GM12891 (cell line): ENCODE data around the gene PITPNM2.

ENCODE experiments used
- DNase-seq: peaks from one replicate; pipeline ENCODE4 v3.0.0; 2011; ENCODE audit warnings: low spot score; ENCODE audit not compliant: insufficient read length
- FAIRE-seq: peaks from 2 replicates; lab custom pipeline; 2011; peaks lifted over from hg19 to GRCh38; lab: Jason Lieb, UNC
- PAX5 ChIP-seq: IDR thresholded peaks from 2 replicates; pipeline ENCODE4 v1.6.1; 2011; ENCODE audit warnings: low read length, moderate library complexity, mild to moderate bottlenecking; ENCODE audit not compliant: insufficient read depth, severe bottlenecking
- POLR2A ChIP-seq: IDR thresholded peaks from 2 replicates; pipeline ENCODE4 v1.6.1; 2011; ENCODE audit warnings: low read depth, low read length, control low read depth
- POLR2AphosphoS5 ChIP-seq: IDR thresholded peaks from 2 replicates; pipeline ENCODE4 v1.6.1; 2011; ENCODE audit warnings: low read depth, low read length, control low read depth
- POU2F2 ChIP-seq: IDR thresholded peaks from 2 replicates; pipeline ENCODE4 v1.6.1; 2011; ENCODE audit warnings: low read depth, mild to moderate bottlenecking, control low read depth, low read length, moderate library complexity
- SPI1 ChIP-seq: IDR thresholded peaks from 2 replicates; pipeline ENCODE4 v1.6.1; 2011; ENCODE audit warnings: low read depth, low read length, control low read depth
- TAF1 ChIP-seq: IDR thresholded peaks from 2 replicates; pipeline ENCODE4 v1.6.1; 2011; ENCODE audit warnings: low read depth, low read length, control low read depth

Gene PITPNM2

DNA sequence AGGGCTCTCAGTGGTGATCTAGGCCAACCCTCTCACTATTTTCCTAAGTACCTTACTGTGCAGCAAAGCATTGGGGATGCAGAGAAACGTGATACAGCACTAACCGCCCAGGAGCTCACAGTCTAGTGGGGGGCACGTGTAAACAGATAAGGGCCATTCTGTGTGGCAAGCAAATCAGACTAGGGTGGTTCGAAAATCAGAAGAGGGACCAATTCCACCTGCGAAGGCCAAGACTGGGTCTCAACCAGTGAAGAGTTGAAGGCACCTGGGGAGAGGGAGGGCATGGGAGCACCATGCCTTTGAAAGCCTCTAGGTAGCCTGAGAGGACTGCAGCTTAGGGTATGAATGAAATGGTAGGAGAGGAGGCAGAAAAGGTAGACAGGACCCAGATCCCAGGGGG lies 2.2 kb downstream of the PITPNM2 start:
- no peak for DNase-seq
- TF ChIP-seq TAF1 (no peak), SPI1 (no peak), PAX5 (no peak), POLR2AphosphoS5 (no peak), POU2F2 (no peak), POLR2A (no peak)
- no peak for FAIRE-seq

DNA sequence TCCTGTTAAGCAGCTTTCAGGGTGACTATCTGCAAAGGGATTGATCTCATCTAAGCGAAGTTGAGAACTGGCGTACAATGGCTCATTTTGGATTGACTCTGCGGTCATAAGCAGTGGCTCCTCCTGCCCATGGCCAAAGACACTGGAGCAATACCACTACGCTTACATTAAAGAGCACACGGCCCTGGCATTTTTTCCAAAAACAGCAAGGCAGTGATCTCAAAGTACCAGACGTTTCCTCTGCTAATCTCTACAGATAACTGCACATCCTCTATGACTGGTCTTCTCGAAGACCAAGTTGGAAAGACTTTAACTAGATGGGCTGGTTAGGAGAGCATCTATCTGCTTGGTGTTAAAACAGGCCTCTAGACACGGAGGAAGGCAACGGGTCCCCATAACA lies 2.7 kb downstream of the PITPNM2 start:
- DNase-seq: no peak
- FAIRE-seq: no peak
- TF ChIP-seq PAX5: no peak
- no peak for TF ChIP-seq POLR2AphosphoS5
- TF ChIP-seq TAF1: no peak
- TF ChIP-seq POU2F2: no peak
- no peak for TF ChIP-seq POLR2A
- TF ChIP-seq SPI1: no peak

DNA sequence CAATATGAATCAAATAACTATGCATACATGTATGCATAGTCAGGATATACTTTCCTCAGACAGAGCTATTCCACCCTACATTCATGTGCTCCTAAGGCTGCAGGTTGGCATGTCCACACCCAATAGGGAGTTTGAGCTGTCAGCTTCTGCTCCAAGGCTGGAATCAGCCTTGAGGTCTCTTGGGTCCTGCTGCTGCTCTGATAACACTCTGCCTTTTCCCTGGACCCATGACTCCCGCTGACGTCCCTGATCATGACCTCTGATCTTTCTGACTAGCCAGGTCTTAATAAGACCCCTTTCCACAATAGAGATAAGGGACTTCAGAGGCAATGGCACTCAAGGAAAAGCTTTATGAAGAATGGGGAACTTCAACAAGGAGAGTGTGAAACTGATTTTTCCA lies 5.7 kb downstream of the PITPNM2 start:
- TF ChIP-seq POLR2AphosphoS5 (no peak), TAF1 (no peak), POU2F2 (no peak), POLR2A (no peak), SPI1 (no peak), PAX5 (no peak)
- DNase-seq: no peak
- no peak for FAIRE-seq

DNA sequence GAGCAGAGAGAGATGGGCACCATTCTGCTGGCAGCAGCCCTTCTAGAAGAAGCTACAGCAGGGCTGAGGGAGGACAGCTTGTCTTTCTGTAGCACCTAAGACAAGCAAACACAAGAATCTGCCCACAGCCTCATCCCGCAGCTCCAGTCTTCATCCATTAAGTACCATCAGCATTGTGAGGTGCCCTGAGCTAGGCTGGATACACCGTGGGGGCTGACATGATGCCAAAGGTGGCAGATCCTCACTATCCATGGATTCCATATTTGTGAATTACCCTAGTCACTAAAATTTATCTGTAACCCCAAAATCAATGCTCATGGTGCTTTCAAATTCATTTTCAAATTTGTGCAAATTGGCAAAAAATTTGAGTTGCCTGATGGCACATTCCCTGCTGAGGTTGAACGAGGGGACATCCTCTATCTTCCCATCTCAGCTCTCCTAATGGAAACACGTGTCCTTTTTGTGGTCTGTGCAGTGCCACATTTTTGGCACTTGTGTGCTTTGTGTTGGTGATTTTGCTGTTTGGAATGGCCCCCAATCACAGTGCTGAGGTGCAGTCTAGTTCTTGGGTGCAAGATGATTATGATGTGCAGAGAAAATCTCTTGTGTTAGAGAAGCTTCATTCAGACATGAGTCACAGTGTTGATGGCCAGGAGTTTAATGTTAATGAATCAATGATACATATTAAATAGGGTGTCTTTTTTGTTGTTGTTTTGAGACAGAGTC lies 7.0 kb downstream of the PITPNM2 start:
- FAIRE-seq (no peak), DNase-seq (no peak)
- TF ChIP-seq POLR2AphosphoS5: no peak
- no peak for TF ChIP-seq TAF1
- no peak for TF ChIP-seq POU2F2
- no peak for TF ChIP-seq POLR2A
- no peak for TF ChIP-seq PAX5
- no peak for TF ChIP-seq SPI1

DNA sequence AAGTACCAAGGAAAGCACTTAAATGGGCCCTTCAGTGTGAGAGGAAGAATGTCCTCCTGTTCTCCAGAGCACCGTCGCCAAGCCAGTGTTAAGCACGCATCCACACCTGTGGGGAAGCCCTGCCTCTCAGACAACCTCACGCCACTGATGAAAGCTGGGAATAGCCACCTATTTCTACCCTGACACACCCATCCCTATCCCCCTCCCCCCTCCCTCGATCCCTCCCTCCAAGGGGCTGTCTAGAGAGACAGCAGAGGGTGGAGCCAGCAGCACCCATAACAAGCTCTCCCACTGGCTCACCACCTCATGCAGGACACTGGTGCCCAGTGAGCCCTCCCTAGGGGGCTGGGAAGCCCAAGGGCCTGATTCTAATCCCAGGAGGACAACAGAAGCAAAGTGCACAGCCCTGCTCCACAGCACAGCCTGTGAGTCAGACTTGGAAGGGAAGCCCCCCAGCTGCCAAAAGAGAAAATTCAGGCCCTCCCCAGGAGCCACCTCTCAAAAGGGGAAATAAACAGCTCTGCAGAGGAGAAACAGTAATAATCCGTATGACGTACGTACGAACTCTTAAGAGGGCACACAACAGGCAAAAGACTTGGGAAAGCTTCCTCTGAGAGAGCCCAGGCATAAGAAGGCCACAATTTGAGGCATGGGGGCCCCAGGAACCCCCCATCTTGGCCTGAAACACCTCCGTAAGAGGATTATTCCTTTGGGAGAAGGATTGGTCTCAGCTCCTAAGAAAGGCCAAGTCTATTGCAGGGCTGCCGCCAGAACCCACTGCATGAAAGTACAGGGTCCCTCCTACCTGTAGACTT lies 7.8 kb downstream of the PITPNM2 start:
- no peak for DNase-seq
- TF ChIP-seq POLR2AphosphoS5 (no peak), SPI1 (no peak), TAF1 (no peak), PAX5 (no peak), POU2F2 (no peak), POLR2A (no peak)
- FAIRE-seq: no peak

DNA sequence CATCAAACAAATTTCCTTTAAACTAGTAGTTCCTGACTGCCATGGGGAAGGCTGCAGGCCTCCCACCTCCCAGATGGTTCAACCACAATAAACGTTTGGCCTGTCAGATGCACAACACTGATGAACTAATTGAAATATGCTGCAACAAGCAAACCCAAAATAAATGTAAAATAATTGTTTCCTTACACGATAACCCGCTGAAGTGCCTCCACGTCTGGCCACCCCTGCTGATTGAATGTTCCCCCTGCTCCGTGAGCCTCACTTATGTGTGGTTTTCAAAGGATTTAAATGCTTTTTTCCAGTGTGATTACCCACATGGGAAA lies 8.4 kb downstream of the PITPNM2 start:
- TF ChIP-seq POU2F2 (no peak), POLR2AphosphoS5 (no peak), POLR2A (no peak), SPI1 (no peak), TAF1 (no peak), PAX5 (no peak)
- DNase-seq (no peak), FAIRE-seq (no peak)

DNA sequence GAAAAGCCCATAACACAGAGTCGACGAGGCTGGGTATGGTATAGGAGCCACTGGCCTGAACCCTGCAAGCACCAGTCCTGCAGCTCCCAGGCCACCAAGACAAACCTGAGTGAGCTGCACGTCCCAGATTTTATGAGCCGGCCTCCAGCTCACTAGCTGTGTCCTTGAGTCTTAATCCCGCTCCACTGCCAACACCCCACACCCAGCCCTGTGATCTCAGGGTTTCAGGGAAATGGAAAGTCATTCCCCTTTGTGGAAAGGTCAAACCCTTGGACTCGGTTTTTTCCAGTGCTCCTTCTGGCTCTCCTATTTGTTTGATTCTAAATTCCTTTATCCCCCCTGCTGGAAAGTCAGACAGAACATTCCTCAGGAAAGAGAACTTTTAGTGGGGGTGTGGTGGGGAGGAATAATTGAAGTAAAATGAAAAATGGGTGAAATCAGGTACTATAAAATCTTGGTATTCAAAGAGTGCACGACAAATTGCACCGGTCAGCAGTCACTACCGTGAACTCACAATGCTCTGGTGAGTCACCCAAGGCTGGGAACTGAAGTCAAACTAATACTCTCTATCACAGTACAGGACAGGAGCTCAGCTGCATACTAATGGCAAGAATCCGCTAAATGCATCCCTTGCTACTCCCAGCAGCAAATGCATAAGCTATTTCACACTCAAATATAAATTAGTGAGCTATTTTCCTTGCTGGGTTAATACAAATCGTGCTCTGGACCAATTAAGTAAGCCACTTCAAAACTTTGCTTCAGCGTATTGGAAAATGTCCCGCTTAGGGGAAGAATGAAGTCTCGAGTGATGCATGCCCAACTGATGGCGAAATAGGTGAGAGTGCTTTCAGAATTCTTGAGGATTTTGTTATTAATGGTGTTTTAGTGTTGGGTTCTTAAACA lies 9.0 kb downstream of the PITPNM2 start:
- DNase-seq (no peak), FAIRE-seq (no peak)
- TF ChIP-seq POLR2AphosphoS5 (no peak), SPI1 (no peak), PAX5 (no peak), TAF1 (no peak), POLR2A (no peak), POU2F2 (no peak)

DNA sequence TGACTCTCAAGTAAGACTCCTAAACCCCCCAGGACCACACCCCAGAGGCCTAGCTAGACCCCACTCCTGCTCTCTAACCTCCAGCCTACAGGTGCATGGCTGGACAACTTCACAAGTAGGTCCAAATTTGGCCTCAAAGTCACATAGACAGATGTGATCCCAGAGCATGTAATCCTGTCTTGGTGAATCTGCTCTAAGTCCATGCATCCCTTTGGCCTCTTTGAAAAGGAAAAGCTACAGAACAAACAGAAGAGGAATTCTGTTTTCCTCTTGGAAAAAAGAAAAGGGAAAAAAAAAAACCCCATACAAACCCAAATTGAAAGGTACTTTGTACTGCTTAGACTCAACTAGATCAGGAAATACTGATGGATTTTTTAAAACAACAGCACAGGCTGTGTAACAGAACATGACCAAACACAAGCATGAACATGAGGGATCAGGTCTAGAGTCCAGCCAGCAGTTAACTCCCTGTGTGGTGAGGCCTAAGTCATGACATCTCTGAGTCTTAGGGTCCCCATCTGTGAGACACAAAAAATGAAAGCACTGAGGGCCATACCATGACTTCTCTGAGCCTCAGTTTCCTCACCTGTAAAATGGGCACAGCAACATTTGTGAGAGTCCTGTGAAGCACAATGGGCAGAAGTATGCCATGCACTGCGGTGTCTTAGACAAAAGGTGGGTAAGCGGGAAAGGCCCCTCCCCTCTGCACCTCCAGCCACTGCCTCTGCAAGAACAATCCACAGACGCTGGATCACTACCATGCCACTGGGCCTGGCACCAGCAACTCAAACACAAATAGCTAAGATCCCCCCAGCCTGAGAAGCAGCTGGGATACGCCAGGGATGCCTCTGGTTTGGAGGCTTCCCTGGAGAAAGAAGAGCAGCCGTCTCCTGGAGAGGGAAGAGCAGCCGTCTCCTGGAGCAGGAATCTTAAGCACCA lies 9.9 kb downstream of the PITPNM2 start:
- DNase-seq: no peak
- no peak for FAIRE-seq
- TF ChIP-seq POLR2AphosphoS5 (no peak), TAF1 (no peak), SPI1 (no peak), PAX5 (no peak), POU2F2 (no peak), POLR2A (no peak)
